Superior temporal gyrus (tissue), 1 donor: Measurements from ENCODE around the gene AQP9.

ENCODE experiments used
- DNase-seq: peaks from one replicate; pipeline ENCODE4 v3.0.0-alpha.2; 2016; ENCODE audit errors: extremely low spot score

AQP9 gene

GRCh38 chr15:58139989-58140522 is 1.9 kb downstream of the AQP9 start:
- DNase-seq, result peak; percentile 13

- no peak for DNase-seq
Observed at GRCh38 chr15:58141894-58142293, 3.7 kb downstream of the AQP9 start.

GRCh38 chr15:58142827-58143461 is 4.8 kb downstream of the AQP9 start:
- no peak for DNase-seq

- no peak for DNase-seq
Observed at GRCh38 chr15:58145606-58146005, 7.4 kb downstream of the AQP9 start.

- no peak for DNase-seq
Observed at GRCh38 chr15:58146211-58146610, 8.0 kb downstream of the AQP9 start.

GRCh38 chr15:58146749-58147148 is 8.6 kb downstream of the AQP9 start:
- DNase-seq, result no peak

- no peak for DNase-seq
Observed at GRCh38 chr15:58147171-58147611, 9.0 kb downstream of the AQP9 start.

GRCh38 chr15:58148120-58148519 is 9.9 kb downstream of the AQP9 start:
- no peak for DNase-seq

- DNase-seq, result no peak
Observed at GRCh38 chr15:58148633-58149445, 10.7 kb downstream of the AQP9 start.

- DNase-seq, result no peak
Observed at GRCh38 chr15:58154769-58155168, 16.6 kb downstream of the AQP9 start.

- DNase-seq, result no peak
Observed at GRCh38 chr15:58159827-58160386, 21.7 kb downstream of the AQP9 start.

- DNase-seq, result no peak
Observed at GRCh38 chr15:58161436-58161930, 23.3 kb downstream of the AQP9 start.

GRCh38 chr15:58163985-58164384 is 25.8 kb downstream of the AQP9 start:
- no peak for DNase-seq

- no peak for DNase-seq
Observed at GRCh38 chr15:58164926-58165325, 26.7 kb downstream of the AQP9 start.

- DNase-seq, result peak; percentile 28
Observed at GRCh38 chr15:58165661-58166060, 27.5 kb downstream of the AQP9 start.

- DNase-seq, result no peak
Observed at GRCh38 chr15:58167095-58167691, 29.0 kb downstream of the AQP9 start.

GRCh38 chr15:58169934-58170333 is 31.8 kb downstream of the AQP9 start:
- no peak for DNase-seq

GRCh38 chr15:58171476-58172061 is 33.4 kb downstream of the AQP9 start:
- no peak for DNase-seq

GRCh38 chr15:58174709-58175108 is 36.5 kb downstream of the AQP9 start:
- DNase-seq, result no peak

- no peak for DNase-seq
Observed at GRCh38 chr15:58175955-58176354, 37.8 kb downstream of the AQP9 start.

- no peak for DNase-seq
Observed at GRCh38 chr15:58178668-58179067, 40.5 kb downstream of the AQP9 start.

- no peak for DNase-seq
Observed at GRCh38 chr15:58179206-58179605, 41.0 kb downstream of the AQP9 start.
